NCI-H748 (cell line): Measurements from ENCODE around the gene ANXA6.

Experiments
- DNase-seq: peaks from one replicate; lab custom pipeline; 2025; ENCODE audit not compliant: unreplicated experiment; lab: John Stamatoyannopoulos, UW

Gene ANXA6

DNA sequence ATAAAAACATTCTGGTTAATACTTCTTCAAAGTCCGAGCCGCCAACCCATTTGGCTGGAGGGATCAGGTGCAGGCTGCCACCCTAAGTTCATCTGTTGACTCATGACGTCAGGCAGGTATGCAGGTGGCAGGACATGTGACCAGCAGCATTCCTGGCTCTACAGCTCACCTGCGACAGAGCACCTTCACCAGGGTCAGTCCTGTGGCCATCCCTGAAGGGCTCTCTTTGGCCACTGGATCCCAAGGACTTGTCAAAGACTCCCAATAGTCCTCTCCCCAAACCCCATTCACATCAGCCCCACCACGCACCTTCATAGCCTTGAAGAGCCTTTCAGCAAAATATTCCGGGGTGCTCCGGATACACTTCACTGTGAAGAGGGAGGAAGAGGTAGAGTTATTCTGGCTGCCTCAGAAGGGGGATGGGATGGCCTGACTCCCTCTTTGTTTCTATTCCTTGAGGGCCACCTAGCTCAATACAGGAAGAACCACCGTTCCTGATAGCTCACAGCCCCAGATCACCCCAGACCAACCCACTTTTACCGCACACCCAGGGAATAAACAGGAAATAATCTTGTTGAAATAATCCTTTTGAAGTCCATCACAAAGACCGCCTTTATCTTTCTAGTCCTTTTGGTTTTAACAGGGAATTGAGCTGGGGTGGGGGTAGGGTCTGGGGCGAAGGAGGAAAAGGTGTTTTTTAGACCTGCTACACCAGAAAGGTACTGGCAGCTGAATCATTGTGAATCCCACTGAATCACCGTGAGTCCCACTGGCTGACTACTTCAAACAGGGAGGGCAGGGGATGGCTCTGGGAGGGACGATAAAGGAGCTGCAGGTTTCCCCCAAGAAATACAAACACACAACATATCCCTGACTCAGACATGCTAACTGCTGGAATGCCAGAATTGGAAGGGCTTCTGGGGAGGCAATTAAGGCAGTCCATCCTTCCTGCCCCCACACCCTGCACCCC is 26.4 kb downstream of the ANXA6 start:
- no peak for DNase-seq

- no peak for DNase-seq
Measured at GRCh38 chr5:151130235-151130921, 27.2 kb downstream of the ANXA6 start.

GRCh38 chr5:151128817-151129216 is 28.8 kb downstream of the ANXA6 start:
- DNase-seq = no peak

DNA sequence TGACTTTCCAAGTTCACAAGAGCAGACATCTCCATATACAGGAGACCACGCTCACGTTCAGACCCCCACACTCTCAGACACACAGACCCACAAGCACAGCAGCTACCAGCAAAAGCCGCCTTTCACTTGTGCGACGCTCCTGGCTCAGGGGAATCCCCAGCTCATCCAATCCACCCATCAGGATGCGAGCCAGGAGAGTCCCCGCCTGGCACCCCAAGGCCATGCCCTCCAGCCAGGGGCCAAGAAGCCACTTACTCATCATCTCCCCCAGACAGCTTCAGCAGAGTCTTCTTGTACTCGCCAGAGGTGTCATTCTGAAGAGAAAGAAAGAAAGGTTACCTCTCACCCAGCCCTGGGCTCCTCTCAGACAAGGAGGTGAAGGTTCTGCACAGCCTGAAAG is 29.7 kb downstream of the ANXA6 start:
- no peak for DNase-seq

GRCh38 chr5:151126199-151126645 is 31.4 kb downstream of the ANXA6 start:
- DNase-seq = peak; percentile 61

GRCh38 chr5:151125421-151125820 is 32.2 kb downstream of the ANXA6 start:
- no peak for DNase-seq

- DNase-seq = peak; percentile 28
Measured at GRCh38 chr5:151123897-151124751, 33.5 kb downstream of the ANXA6 start.

- DNase-seq = no peak
Measured at GRCh38 chr5:151122828-151123227, 34.8 kb downstream of the ANXA6 start.

DNA sequence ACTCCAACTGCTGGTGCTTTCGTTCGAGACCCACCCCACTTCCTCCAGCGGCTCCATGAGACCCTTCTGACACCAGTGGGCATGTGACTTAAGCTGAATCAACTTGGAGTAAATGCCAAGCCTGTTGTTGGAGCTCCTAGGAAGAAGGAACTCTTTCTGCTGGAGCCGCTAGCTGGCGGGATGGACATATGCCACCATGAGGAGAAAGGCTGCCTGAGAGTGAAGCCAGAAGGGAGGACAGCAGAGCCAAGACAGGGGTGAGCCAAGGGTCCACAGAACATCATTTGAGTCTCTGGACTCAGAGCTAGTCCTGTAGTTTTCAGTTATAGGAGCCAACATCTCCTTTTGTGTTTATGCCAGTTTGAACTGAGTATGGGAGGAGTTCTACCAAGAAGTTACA is 35.9 kb downstream of the ANXA6 start:
- no peak for DNase-seq

DNA sequence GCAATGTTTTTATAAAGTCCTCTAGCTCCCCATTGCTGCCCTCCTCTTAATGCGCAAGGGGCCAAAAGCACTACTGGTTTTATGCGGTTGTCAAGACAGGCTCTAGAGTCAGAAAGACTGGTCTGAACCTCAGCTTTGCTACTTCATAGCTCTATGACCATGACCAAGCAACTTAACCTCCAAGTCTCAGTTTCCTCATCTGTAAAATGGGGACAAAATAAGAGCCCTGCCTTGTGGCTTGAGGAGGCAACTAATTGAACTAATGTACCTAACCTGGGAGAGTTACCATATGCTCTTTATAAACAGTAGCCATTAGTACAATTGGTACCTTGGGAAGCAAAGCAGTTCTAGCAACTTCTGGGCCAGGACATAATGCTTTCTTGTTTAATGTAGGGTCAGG is 36.5 kb downstream of the ANXA6 start:
- DNase-seq = no peak

- DNase-seq = no peak
Measured at GRCh38 chr5:151118913-151119575, 38.5 kb downstream of the ANXA6 start.

DNA sequence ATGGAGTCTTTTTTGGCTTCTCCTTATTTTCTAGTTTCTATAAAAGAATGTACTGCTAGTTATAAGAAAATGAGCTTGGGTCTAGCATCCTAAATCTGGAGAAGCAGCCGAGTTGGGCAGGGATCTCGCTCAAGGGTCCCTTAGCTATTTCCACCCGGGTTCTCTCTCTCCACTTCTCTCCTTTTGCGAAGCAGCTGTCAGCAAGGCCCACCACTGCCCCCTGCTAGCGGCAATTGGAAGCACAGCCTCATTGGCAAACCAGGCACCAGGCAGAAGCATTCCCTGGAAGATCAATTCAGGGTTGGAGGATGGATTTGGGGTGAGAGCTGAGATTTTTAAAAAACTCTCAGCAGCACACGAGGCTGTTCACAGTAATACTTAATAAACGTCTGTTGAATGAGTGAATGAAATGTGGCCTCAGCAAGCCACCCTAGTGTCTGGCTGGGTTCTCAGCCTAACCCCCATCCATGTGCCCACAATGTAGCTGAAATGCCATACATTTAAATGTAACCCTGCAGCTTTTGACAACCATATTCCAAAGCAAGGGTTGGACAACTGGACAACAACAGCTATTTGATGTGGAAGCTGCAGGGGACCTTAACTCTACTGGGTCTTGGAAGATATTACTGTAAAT is 42.2 kb downstream of the ANXA6 start:
- DNase-seq = peak; percentile 63

DNA sequence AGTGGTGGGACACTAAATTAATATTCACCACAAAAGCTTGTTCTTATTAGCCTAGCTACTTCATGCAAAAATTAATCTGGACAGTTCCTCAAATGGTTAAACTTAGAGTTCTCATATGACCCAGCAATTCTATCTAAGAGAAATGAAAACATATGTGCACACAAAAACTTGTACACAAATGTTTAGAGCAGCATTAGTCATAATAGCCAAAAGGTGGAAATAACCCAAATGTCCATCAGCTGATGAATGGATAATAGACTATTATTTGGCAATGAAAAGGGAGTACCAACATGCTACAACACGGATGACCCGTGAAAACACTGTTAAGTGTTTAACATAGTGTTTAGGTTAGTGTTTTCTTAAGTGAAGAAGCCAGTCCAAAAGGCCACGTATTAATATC is 43.9 kb downstream of the ANXA6 start:
- DNase-seq = no peak

GRCh38 chr5:151110992-151111391 is 46.6 kb downstream of the ANXA6 start:
- no peak for DNase-seq

DNA sequence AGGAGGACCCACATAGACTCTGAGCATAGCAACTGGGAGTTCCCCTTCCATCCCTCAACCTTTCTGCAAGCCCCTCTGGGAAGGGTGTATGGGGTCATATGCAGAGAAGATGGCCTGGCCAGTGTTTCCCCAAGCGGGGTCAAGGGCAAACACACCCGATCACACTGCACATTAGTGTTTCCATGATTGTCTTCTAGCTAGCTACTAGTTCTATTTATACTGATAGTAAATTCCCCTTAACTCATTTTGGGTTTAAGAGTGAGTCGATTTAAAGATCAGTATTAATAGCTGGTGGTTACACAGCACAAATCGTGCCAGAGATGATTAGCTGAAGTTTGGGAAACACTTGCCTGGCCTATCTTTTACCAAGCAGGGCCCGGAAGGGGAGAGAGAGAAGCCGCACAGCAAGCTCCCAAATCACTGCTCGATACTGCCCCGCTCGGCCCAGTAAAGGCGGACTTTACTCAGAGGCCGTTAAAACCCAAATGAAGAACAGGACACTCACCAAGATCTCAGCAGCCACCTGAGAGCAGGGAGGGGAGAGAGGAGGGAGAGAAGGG is 47.4 kb downstream of the ANXA6 start:
- no peak for DNase-seq

GRCh38 chr5:151108566-151108965 is 49.0 kb downstream of the ANXA6 start:
- DNase-seq = no peak

- DNase-seq = no peak
Measured at GRCh38 chr5:151107738-151108520, 49.6 kb downstream of the ANXA6 start.

DNA sequence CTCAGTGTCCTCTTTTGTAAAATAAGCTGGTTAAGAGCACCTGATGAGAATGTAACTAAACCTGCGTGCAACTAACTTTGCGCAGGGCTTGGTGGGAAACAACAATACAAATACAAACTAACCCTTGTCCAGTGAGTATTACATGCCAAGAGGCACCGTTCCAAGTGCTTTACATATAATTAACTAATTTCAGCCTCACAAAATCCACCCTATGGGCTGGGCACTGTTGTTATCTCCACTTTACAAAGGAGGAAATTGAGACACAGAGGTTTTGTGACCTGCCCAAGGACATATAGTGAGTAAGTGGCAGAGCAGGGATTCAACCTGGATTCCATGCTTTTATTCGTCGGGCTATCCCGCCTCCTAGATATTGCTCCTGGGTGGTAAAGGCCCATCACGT is 50.5 kb downstream of the ANXA6 start:
- DNase-seq = no peak

GRCh38 chr5:151106509-151106908 is 51.1 kb downstream of the ANXA6 start:
- no peak for DNase-seq
